Stomach (tissue), 9 donors: Measurements from ENCODE around the gene FNDC3B. TPM values are rescaled to one million over a fixed set of nuclear protein-coding genes. Genes with fewer than 3 reads are reported as not detected.

Experiments used
- DNase-seq, 2 donors: peaks; one replicate each; pipeline versions ENCODE4 v3.0.0 to v3.0.0-alpha.2; 2013 to 2019
- H3K27ac ChIP-seq, 5 donors: fragments of 200-600 bp in 4 of 5; sonication (generic) in 4 of 5; one replicate each; pipeline ENCODE4 v1.5.1; 2013 to 2019; ENCODE audit warnings: mild to moderate bottlenecking in 1 of 5, moderate library complexity in 1 of 5
- H3K27me3 ChIP-seq, 3 donors: fragments of 200-600 bp; sonication (generic); one replicate each; pipeline ENCODE4 v1.5.1; 2017 to 2019; ENCODE audit warnings: mixed run types in 1 of 3
- H3K36me3 ChIP-seq, 4 donors: fragments of 200-600 bp; sonication (generic); 1 replicate in 3 of 4; 2 replicates in 1 of 4; pipeline ENCODE4 v1.5.1; 2016 to 2019
- H3K4me1 ChIP-seq, 4 donors: fragments of 200-600 bp; sonication (generic); one replicate each; pipeline ENCODE4 v1.5.1; 2016 to 2019
- H3K4me3 ChIP-seq, 4 donors: fragments of 200-600 bp; sonication (generic) in 3 of 4; one replicate each; pipeline ENCODE4 v1.5.1; 2016 to 2019; ENCODE audit warnings: mild to moderate bottlenecking in 1 of 4
- H3K9me3 ChIP-seq, 4 donors: fragments of 200-600 bp; sonication (generic); one replicate each; pipeline ENCODE4 v1.5.1; 2016 to 2019
- EP300 ChIP-seq: sonication (generic); formaldehyde crosslinking; IDR thresholded peaks from one replicate; pipeline ENCODE4 v1.6.1; 2017; ENCODE audit warnings: antibody characterized with exemption
- POLR2A ChIP-seq, 4 donors: fragments of 450-650 bp; IDR thresholded peaks; one replicate each; pipeline ENCODE4 v1.6.1; 2016; ENCODE audit warnings: antibody characterized with exemption in 4 of 4, control low read depth in 2 of 4, mild to moderate bottlenecking in 1 of 4, moderate library complexity in 1 of 4
- POLR2AphosphoS5 ChIP-seq, 3 donors: sonication (generic); formaldehyde crosslinking; IDR thresholded peaks; one replicate each; pipeline ENCODE4 v1.6.1; 2016; ENCODE audit warnings: antibody characterized with exemption in 3 of 3
- WGBS, 5 donors: extraction: QIAGEN DNeasy Blood & Tissue Kit in 3 of 5; methylation state at CpG; one replicate each; pipeline versions ENCODE4 v1.1.5 to v1.1.7; 2013 to 2018; 5-methylcytosine and 5-hydroxymethylcytosine counted together
- intact Hi-C: fragments of 100-400 bp; cut with DNase I; formaldehyde crosslinking; loops from one replicate; pipeline ENCODE4 v1.15.1; 2023; ENCODE audit warnings: low total_unique reads
- polyA plus RNA-seq, 3 donors: library from polyadenylated mRNA; stranded (reverse); fragments of 200-250 nt; gene quantifications; one replicate each; pipeline ENCODE4 v1.2.3, GENCODE V29; 2013
- total RNA-seq, 5 donors: library from RNA; depleted of rRNA; stranded (reverse); fragments of >200 nt; gene quantifications; one replicate each; pipeline versions ENCODE4 v1.1.0 to v1.2.3, GENCODE V29; 2014 to 2016
- TF ChIP-seq, protein P1 (sequence below), 7 experiments: fragments of 450-650 bp in 4 of 7; fragments of 200-600 bp in 3 of 7; sonication (generic) in 3 of 7; IDR thresholded peaks; one replicate each; pipeline ENCODE4 v1.5.1; 2016 to 2019; ENCODE audit warnings: antibody characterized with exemption in 7 of 7, control low read depth in 2 of 7, mild to moderate bottlenecking in 1 of 7
- donor health status: healthy with polysubstance abuse.
- donor health status: Bipolar disorder and iron deficiency.
- donor health status: healthy.

Gene FNDC3B
- total and polyA plus RNA-seq, 8 donors: 6.0 to 229 (median 53.7) TPM

DNA sequence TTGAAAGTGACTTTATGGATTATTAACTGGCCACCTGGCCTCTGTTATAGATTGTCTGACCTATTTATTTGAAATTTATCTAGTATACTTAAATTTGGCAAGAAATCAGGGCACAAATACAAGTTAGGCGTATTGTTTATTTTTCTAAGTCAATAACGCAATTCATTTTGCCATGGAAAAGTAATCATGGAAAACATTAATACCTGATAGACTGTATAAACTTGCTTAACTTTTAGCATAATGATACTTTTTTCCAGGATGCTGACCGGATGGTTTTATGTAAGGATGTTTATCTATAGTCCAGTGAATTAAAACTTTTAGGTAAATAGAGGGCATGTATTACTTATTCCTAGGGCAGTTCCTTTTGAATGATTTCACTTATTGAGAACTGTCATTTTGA is 20.2 kb downstream of the FNDC3B start:
- Histone ChIP-seq H3K4me1 (peaks cover 44 to 98% (median 71%) of the 10 kb centered on the region in 4 donors), H3K9me3 (no peaks in the 10 kb centered on the region), H3K27ac (peak overlapping the region in 4 of 5 donors; percentile 11 to 83 (median 46)), H3K4me3 (no peak overlapping the region), H3K27me3 (no peaks in the 10 kb centered on the region), H3K36me3 (peaks cover 0 to 6% (median 1%) of the 10 kb centered on the region in 4 donors)
- TF ChIP-seq EP300: no peak
- no peak for TF ChIP-seq POLR2A (IDR thresholded peaks at IDR 0.05)
- TF ChIP-seq, protein P1, sequence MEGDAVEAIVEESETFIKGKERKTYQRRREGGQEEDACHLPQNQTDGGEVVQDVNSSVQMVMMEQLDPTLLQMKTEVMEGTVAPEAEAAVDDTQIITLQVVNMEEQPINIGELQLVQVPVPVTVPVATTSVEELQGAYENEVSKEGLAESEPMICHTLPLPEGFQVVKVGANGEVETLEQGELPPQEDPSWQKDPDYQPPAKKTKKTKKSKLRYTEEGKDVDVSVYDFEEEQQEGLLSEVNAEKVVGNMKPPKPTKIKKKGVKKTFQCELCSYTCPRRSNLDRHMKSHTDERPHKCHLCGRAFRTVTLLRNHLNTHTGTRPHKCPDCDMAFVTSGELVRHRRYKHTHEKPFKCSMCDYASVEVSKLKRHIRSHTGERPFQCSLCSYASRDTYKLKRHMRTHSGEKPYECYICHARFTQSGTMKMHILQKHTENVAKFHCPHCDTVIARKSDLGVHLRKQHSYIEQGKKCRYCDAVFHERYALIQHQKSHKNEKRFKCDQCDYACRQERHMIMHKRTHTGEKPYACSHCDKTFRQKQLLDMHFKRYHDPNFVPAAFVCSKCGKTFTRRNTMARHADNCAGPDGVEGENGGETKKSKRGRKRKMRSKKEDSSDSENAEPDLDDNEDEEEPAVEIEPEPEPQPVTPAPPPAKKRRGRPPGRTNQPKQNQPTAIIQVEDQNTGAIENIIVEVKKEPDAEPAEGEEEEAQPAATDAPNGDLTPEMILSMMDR (IDR thresholded peaks at IDR 0.05): no peak
- no peak for TF ChIP-seq POLR2AphosphoS5 (IDR thresholded peaks at IDR 0.05)
- DNase-seq: no peak
- whole genome bisulfite sequencing, 5 donors: 15 to 54% (median 44%) methylated on average over 3 of the region's 3 CpGs
- intact Hi-C loops: no loop called here

DNA sequence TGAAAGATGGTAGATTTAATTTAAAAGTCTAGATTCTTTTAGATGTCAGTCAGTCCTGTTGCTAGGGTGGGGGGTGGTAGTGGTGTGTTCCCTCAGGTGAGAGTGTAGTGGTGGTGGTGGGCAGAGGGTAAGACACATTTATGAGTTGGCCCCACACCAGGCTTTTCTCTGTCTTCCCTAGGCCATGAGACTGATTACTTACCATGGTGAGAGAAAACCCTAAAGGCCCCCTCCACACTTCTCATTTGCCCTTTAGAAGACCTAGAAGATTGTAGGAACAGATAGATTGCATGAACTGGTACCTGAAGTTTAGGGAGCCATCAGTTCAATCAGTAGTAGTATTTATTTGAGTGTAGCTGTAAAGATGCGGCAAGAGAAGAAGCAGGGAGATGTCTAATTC is 20.9 kb downstream of the FNDC3B start:
- DNase-seq: no peak
- Histone ChIP-seq H3K36me3 (peaks cover 0 to 6% (median 0%) of the 10 kb centered on the region in 4 donors), H3K27me3 (no peaks in the 10 kb centered on the region), H3K9me3 (no peaks in the 10 kb centered on the region), H3K4me3 (no peak overlapping the region), H3K27ac (peak overlapping the region; percentile 11 to 84 (median 64)), H3K4me1 (peaks cover 47 to 96% (median 70%) of the 10 kb centered on the region in 4 donors)
- TF ChIP-seq POLR2A (IDR thresholded peaks at IDR 0.05): no peak
- TF ChIP-seq, protein P1 (IDR thresholded peaks at IDR 0.05): no peak
- TF ChIP-seq POLR2AphosphoS5 (IDR thresholded peaks at IDR 0.05): no peak
- TF ChIP-seq EP300: no peak
- intact Hi-C loops: no loop called here
- WGBS, 5 donors: 78 to 94% (median 82%) methylated on average over 1 of the region's 1 CpG

DNA sequence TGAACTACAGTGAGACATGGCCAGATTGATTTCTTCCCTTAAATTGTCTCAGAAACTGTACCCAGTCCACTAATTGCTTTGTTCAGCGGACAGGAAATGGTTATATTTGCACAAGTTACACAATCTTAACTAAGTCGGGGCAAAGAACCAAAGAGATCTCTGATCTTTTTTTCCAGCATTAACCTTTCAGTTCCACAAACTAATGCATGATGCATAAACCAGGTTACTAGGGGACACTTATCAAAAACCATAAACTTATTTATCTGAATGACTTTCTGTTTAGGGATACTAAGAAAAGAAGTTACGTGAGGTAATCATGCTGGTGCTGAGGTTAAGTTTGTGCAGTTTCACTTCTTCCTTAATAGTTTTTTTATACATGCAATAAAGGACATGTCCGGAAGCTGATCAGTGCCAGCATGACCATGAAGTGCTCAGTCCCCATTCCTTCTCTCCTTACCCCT is 22.4 kb downstream of the FNDC3B start:
- intact Hi-C loops: no loop called here
- TF ChIP-seq POLR2AphosphoS5 (IDR thresholded peaks at IDR 0.05): peak in 1 of 3 donors; percentile 54
- no peak for TF ChIP-seq EP300
- TF ChIP-seq POLR2A (IDR thresholded peaks at IDR 0.05): no peak
- TF ChIP-seq, protein P1 (IDR thresholded peaks at IDR 0.05): no peak
- DNase-seq: peak in 1 of 2 donors; percentile 61
- 3 to 11% (median 7%) methylated on average over 4 of the region's 4 CpGs for WGBS, 5 donors
- H3K4me3 ChIP-seq: peak overlapping the region; percentile 5 to 17 (median 8)
- H3K9me3 ChIP-seq: no peaks in the 10 kb centered on the region
- peak overlapping the region; percentile 54 to 83 (median 64) for H3K27ac ChIP-seq
- peaks cover 51 to 96% (median 74%) of the 10 kb centered on the region in 4 donors for H3K4me1 ChIP-seq
- peaks cover 0 to 6% (median 0%) of the 10 kb centered on the region in 4 donors for H3K36me3 ChIP-seq
- H3K27me3 ChIP-seq: no peaks in the 10 kb centered on the region

DNA sequence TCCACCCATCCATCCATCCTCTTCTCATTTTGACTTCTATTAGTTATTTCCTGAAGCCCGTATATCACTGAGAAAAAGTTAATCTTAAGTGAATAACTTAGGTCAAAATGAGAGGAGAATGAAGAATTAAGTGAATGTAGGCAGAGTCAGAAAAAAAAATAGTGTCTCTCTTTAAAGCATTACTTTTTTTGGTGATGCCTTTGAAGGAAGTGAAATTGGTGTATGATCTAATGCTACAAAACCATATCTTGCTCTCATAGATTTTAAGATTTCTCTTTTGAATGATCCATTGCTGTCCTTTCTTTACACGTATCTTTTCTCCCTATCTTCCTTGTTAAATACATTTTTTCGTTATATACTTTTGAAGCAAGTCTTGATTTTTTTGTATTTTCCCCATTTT is 23.4 kb downstream of the FNDC3B start:
- Histone ChIP-seq H3K9me3 (no peaks in the 10 kb centered on the region), H3K36me3 (peaks cover 0 to 6% (median 0%) of the 10 kb centered on the region in 4 donors), H3K27ac (peak overlapping the region in 3 of 5 donors; percentile 64 to 83 (median 71)), H3K4me1 (peaks cover 44 to 96% (median 74%) of the 10 kb centered on the region in 4 donors), H3K4me3 (no peak overlapping the region), H3K27me3 (no peaks in the 10 kb centered on the region)
- TF ChIP-seq POLR2A (IDR thresholded peaks at IDR 0.05) (no peak), EP300 (no peak), POLR2AphosphoS5 (IDR thresholded peaks at IDR 0.05) (no peak)
- TF ChIP-seq, protein P1 (IDR thresholded peaks at IDR 0.05): no peak
- no peak for DNase-seq
- 74 to 90% (median 84%) methylated on average over 3 of the region's 3 CpGs for WGBS, 5 donors
- intact Hi-C loops: no loop called here
